T-helper 17 cell (primary cell): Measurements from ENCODE around the gene PLXNC1. TPM values are rescaled to one million over a fixed set of nuclear protein-coding genes. Genes with fewer than 3 reads are reported as not detected.

Experiments
- ATAC-seq: fragments of 150-1000 bp; cut with Tn5 transposase; 2 replicates; pipeline ENCODE4 v1.10.0; 2021; ENCODE audit warnings: mild to moderate bottlenecking, moderate library complexity
- DNase-seq, 3 donors: peaks; one replicate each; pipeline versions ENCODE4 v3.0.0 to v3.0.0-alpha.2; 2020 to 2021
- H3K9me3 ChIP-seq: one replicate; pipeline ENCODE4 v1.7.0; 2013; ENCODE audit warnings: low read length, mild to moderate bottlenecking; ENCODE audit not compliant: control insufficient read depth, poor library complexity, severe bottlenecking
- H3K27ac Mint-ChIP-seq: one replicate; pipeline ENCODE4 v1.8.0; 2022; ENCODE audit warnings: mild to moderate bottlenecking, moderate library complexity, mixed read lengths
- H3K27me3 Mint-ChIP-seq: one replicate; pipeline ENCODE4 v1.8.0; 2022; ENCODE audit warnings: mixed read lengths
- H3K36me3 Mint-ChIP-seq: one replicate; pipeline ENCODE4 v1.8.0; 2022; ENCODE audit warnings: low read depth, mixed read lengths
- H3K4me1 Mint-ChIP-seq: one replicate; pipeline ENCODE4 v1.8.0; 2022; ENCODE audit warnings: mild to moderate bottlenecking, mixed read lengths
- H3K4me3 Mint-ChIP-seq: one replicate; pipeline ENCODE4 v1.8.0; 2022; ENCODE audit warnings: mild to moderate bottlenecking, moderate library complexity, mixed read lengths
- total RNA-seq, 4 donors: library from RNA in 2 of 4; stranded (reverse) in 2 of 4; gene quantifications; one replicate each; pipeline ENCODE4 v1.2.3 and lab custom pipeline; 2022 to 2026

The PLXNC1 gene
- total RNA-seq, 2 donors from 2014 or later: 26.5 to 30.6 TPM

GRCh38 chr12:94200069-94200468, 51.7 kb downstream of the PLXNC1 start:
- Mint-ChIP-seq H3K36me3 (no peaks in the 10 kb centered on the region), H3K27me3 (no peaks in the 10 kb centered on the region), H3K27ac (no peak overlapping the region), H3K4me3 (no peak overlapping the region), H3K4me1 (peaks cover 19% of the 10 kb centered on the region)
- ATAC-seq (no peak), DNase-seq (no peak)
- H3K9me3 ChIP-seq: no peaks in the 10 kb centered on the region

- Mint-ChIP-seq H3K4me1 (peaks cover 22% of the 10 kb centered on the region), H3K27ac (no peak overlapping the region), H3K4me3 (no peak overlapping the region), H3K27me3 (no peaks in the 10 kb centered on the region), H3K36me3 (no peaks in the 10 kb centered on the region)
- no peak for DNase-seq
- ATAC-seq: no peak
- H3K9me3 ChIP-seq: no peaks in the 10 kb centered on the region
Measured at GRCh38 chr12:94200695-94201094, 52.3 kb downstream of the PLXNC1 start.

DNA sequence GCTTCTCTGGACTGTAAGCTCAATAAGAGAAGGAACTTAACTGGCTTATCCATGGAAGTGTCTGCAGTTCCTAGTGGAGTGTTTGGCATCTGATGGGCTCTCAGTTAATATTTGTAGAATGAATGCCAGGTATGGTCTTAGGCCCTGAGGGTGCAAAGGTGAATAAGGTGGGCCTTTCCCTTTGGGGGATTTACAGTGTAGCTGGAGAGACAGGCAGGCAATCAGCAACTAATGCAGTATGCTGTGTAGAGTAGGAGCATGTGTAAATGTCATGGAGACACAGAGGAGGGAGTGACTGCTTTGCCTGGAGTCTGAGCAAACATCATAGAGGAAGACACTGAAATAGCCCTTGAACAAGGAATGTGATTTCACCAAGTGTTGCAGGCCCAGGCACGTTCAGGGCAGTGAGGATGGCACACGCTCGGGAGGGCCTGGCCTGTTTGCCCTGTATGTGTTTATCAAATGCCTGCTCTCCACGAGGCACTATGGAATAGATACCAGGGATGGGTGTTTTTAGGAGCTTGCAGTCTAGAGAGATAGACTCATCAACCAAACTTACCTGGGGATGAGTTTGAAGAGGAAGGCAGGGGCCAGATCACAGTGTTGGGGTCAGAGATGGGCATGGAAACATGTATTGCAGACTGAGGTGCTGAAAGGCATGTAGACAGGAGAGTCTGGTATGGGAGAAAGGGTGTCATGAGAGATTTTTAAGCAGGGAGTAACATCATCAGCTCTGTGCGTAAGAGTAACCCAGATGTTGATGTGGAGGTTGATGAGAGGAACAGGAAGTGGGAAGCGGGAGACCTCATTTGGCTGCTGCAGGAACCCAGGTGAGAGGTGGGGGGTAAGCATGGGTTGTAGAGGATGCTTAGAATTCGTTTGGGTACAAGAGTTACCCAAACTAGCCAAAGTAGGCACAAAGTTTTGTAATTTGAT, 54.1 kb downstream of the PLXNC1 start:
- H3K36me3 Mint-ChIP-seq: no peaks in the 10 kb centered on the region
- DNase-seq: no peak
- H3K27ac Mint-ChIP-seq: peak overlapping the region; percentile 8
- ATAC-seq: peak; percentile 12
- H3K27me3 Mint-ChIP-seq: no peaks in the 10 kb centered on the region
- H3K9me3 ChIP-seq: no peaks in the 10 kb centered on the region
- H3K4me1 Mint-ChIP-seq: peaks cover 39% of the 10 kb centered on the region
- peak overlapping the region; percentile 15 for H3K4me3 Mint-ChIP-seq

- H3K4me3 Mint-ChIP-seq: no peak overlapping the region
- ATAC-seq: no peak
Measured at GRCh38 chr12:94203181-94203546, 54.8 kb downstream of the PLXNC1 start.

DNA sequence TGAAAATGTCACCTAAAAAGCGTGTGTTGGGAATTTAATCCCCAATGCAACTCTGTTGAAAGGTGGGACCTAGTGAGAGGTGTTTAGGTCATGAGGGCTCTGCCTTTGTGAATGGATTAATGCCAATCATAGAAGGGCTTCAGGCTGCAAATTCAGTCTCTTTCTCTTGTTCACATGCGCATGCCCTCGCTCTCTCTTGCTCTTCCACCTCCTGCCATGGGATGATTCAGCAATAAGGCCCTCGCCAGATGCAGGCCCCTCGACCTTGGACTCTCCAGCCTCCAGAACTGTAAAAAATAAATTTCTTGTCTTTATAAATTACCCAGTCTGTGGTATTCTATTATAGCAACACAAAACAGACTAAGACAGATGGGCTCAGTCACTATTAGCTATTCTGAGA, 55.4 kb downstream of the PLXNC1 start:
- Mint-ChIP-seq H3K36me3 (no peaks in the 10 kb centered on the region), H3K27ac (no peak overlapping the region), H3K4me3 (no peak overlapping the region), H3K27me3 (no peaks in the 10 kb centered on the region), H3K4me1 (peaks cover 50% of the 10 kb centered on the region)
- DNase-seq (no peak), ATAC-seq (no peak)
- no peaks in the 10 kb centered on the region for H3K9me3 ChIP-seq

More at GRCh38 chr12:94203181-94203546, 54.8 kb downstream of the PLXNC1 start:
- DNase-seq: no peak
- H3K36me3 Mint-ChIP-seq: no peaks in the 10 kb centered on the region
- H3K27me3 Mint-ChIP-seq: no peaks in the 10 kb centered on the region
- H3K27ac Mint-ChIP-seq: peak overlapping the region; percentile 8
- H3K4me1 Mint-ChIP-seq: peaks cover 45% of the 10 kb centered on the region
- H3K9me3 ChIP-seq: no peaks in the 10 kb centered on the region

DNA sequence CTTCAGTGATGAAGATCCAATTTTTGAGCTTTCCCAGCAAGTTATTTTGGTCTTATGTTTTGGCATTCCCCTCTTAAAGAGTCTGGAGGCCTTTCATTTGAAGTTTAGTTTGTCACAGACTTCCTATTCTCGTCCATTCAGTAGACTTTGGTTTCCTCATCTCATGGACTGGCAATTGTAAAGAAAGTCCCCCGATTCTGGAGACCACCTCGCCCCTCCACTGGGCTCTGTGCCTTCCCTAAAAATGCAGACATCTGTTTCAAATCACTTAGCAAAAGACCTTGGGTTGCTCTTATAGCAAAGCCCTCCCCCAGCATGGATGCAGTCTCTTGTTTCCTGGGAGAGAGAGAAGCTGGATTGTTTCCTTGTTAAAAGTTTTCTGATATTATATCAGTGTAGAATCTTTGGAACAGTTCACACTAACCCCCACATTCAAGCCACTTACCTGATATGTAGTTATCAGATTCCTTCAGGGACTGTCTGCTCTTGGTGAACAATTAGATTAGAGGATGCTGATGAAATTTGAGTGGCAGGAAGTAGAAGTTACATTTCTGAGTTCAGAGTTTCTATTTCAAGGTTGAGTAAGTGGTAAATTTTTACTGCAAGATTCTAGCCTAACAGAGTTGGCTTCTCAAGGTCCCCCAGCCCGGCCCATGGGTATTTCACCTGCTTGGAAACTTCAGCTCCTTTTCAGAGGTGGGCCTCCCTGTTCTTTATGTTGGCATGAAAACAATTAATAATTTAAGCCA, 56.3 kb downstream of the PLXNC1 start:
- ATAC-seq (no peak), DNase-seq (no peak)
- peak overlapping the region; percentile 96 for H3K27ac Mint-ChIP-seq
- no peaks in the 10 kb centered on the region for H3K27me3 Mint-ChIP-seq
- peaks cover 54% of the 10 kb centered on the region for H3K4me1 Mint-ChIP-seq
- H3K4me3 Mint-ChIP-seq: no peak overlapping the region
- no peaks in the 10 kb centered on the region for H3K9me3 ChIP-seq
- H3K36me3 Mint-ChIP-seq: no peaks in the 10 kb centered on the region

- H3K4me3 Mint-ChIP-seq: peak overlapping the region; percentile 52
- H3K27me3 Mint-ChIP-seq: no peaks in the 10 kb centered on the region
- ATAC-seq (no peak), DNase-seq (no peak)
- peaks cover 54% of the 10 kb centered on the region for H3K4me1 Mint-ChIP-seq
- H3K36me3 Mint-ChIP-seq: no peaks in the 10 kb centered on the region
- H3K9me3 ChIP-seq: no peaks in the 10 kb centered on the region
- H3K27ac Mint-ChIP-seq: peak overlapping the region; percentile 96
Measured at GRCh38 chr12:94205822-94206221, 57.4 kb downstream of the PLXNC1 start.

- H3K36me3 Mint-ChIP-seq: peaks cover 3% of the 10 kb centered on the region
- no peak for ATAC-seq
- no peaks in the 10 kb centered on the region for H3K27me3 Mint-ChIP-seq
- no peak for DNase-seq
- H3K4me3 Mint-ChIP-seq: peak overlapping the region; percentile 56
- H3K9me3 ChIP-seq: no peaks in the 10 kb centered on the region
- peak overlapping the region; percentile 96 for H3K27ac Mint-ChIP-seq
- peaks cover 57% of the 10 kb centered on the region for H3K4me1 Mint-ChIP-seq
Measured at GRCh38 chr12:94206886-94207285, 58.5 kb downstream of the PLXNC1 start.

GRCh38 chr12:94207467-94207848, 59.1 kb downstream of the PLXNC1 start:
- H3K27ac Mint-ChIP-seq: peak overlapping the region; percentile 96
- peak overlapping the region; percentile 87 for H3K4me3 Mint-ChIP-seq
- DNase-seq (no peak), ATAC-seq (no peak)
- peaks cover 52% of the 10 kb centered on the region for H3K4me1 Mint-ChIP-seq
- H3K9me3 ChIP-seq: no peaks in the 10 kb centered on the region
- peaks cover 3% of the 10 kb centered on the region for H3K36me3 Mint-ChIP-seq
- H3K27me3 Mint-ChIP-seq: no peaks in the 10 kb centered on the region

DNA sequence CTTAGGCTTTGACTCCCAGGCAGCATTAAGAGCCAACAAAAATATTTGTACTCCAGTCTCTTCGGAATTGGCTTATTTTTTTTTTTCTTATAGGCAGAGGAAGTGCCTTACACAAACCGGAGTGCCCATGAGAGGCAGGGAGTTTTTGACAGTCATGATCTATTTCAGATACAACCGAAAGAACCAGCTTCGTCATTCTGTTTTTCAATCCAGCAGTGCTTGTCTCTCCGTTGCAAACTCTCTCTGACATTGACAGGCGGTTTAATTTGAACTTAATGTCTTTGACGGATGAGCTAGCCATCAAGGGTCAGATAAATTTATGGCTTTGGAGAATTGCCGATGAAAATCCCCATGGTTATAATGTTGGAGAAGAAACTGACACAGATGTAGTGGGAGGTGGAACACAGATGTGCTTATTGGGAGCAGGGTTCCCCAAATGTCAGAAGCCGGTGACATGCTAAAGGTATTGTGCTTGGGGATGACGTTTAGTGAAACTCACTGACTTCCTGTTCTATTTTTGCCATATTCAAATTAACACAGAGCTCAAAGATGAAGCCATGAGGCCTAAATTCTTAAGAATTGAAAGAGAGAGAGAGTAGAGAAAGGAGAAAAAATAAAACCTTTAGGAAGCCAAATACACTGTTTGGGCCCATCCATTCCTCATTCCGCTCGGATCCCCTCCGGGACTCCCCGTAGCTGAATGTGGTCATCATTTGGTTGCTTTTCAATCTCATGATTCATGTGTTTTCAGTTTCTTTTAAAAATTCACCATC, 59.7 kb downstream of the PLXNC1 start:
- peaks cover 46% of the 10 kb centered on the region for H3K4me1 Mint-ChIP-seq

GRCh38 chr12:94208622-94208966, 60.2 kb downstream of the PLXNC1 start:
- H3K4me1 Mint-ChIP-seq: peaks cover 46% of the 10 kb centered on the region
- peak overlapping the region; percentile 87 for H3K4me3 Mint-ChIP-seq
- no peaks in the 10 kb centered on the region for H3K9me3 ChIP-seq
- peaks cover 3% of the 10 kb centered on the region for H3K36me3 Mint-ChIP-seq
- H3K27ac Mint-ChIP-seq: peak overlapping the region; percentile 96
- DNase-seq (peak in 1 of 3 donors; percentile 6), ATAC-seq (peak; percentile 18)
- no peaks in the 10 kb centered on the region for H3K27me3 Mint-ChIP-seq

More for the DNA sequence above, 59.7 kb downstream of the PLXNC1 start:
- DNase-seq: peak in 1 of 3 donors; percentile 17
- peaks cover 3% of the 10 kb centered on the region for H3K36me3 Mint-ChIP-seq
- peak; percentile 84 for ATAC-seq
- peak overlapping the region; percentile 96 for H3K27ac Mint-ChIP-seq
- H3K27me3 Mint-ChIP-seq: no peaks in the 10 kb centered on the region
- no peaks in the 10 kb centered on the region for H3K9me3 ChIP-seq
- H3K4me3 Mint-ChIP-seq: peak overlapping the region; percentile 87

GRCh38 chr12:94209240-94209639, 60.9 kb downstream of the PLXNC1 start:
- H3K27me3 Mint-ChIP-seq: no peaks in the 10 kb centered on the region
- peaks cover 3% of the 10 kb centered on the region for H3K36me3 Mint-ChIP-seq
- no peak overlapping the region for H3K4me3 Mint-ChIP-seq
- DNase-seq: no peak
- ATAC-seq: no peak
- peaks cover 46% of the 10 kb centered on the region for H3K4me1 Mint-ChIP-seq
- H3K9me3 ChIP-seq: no peaks in the 10 kb centered on the region
- peak overlapping the region; percentile 96 for H3K27ac Mint-ChIP-seq

DNA sequence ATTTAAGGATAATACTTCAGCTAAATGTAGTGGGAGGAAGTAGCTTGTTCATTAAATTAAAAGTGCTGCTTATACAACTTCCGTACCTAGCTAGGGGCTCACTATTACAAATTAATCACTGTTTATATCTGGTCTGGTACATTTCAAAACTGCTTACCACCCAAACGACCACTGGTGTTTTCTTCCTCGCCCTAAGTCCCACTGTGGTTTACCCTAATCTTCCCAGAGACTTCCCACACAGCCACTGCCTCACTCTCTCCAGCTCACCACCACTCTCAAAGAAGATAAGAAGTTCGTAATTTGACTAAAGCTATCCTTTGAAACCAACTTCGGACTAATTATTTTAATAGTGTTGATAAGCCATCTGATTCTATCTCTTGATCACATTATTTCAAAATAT, 62.6 kb downstream of the PLXNC1 start:
- Mint-ChIP-seq H3K4me1 (peaks cover 32% of the 10 kb centered on the region), H3K4me3 (no peak overlapping the region), H3K27ac (no peak overlapping the region), H3K36me3 (peaks cover 3% of the 10 kb centered on the region), H3K27me3 (no peaks in the 10 kb centered on the region)
- no peaks in the 10 kb centered on the region for H3K9me3 ChIP-seq
- DNase-seq: no peak
- ATAC-seq: no peak
